Activated naive CD4-positive, alpha-beta T cell treated with anti-CD3 and anti-CD28 coated beads, Interleukin-2, amount 50 U/mL, for 72 hours (primary cell): Measurements from ENCODE around the gene SNRPB. TPM values are rescaled to one million over a fixed set of nuclear protein-coding genes. Genes with fewer than 3 reads are reported as not detected.

Source experiments
- ATAC-seq, 2 donors: fragments of 150-1000 bp; cut with Tn5 transposase; 2 replicates each; pipeline ENCODE4 v1.10.0; 2021; ENCODE audit warnings: mild to moderate bottlenecking in 2 of 2, moderate library complexity in 2 of 2
- DNase-seq, 2 donors: peaks; one replicate each; pipeline ENCODE4 v3.0.0; 2021 to 2022; ENCODE audit warnings: low spot score in 2 of 2
- H3K27ac Mint-ChIP-seq, 2 donors: one replicate each; pipeline ENCODE4 v1.8.0; 2022; ENCODE audit warnings: mild to moderate bottlenecking in 2 of 2, mixed read lengths in 2 of 2
- H3K36me3 Mint-ChIP-seq, 2 donors: one replicate each; pipeline ENCODE4 v1.8.0; 2022; ENCODE audit warnings: mixed read lengths in 2 of 2
- H3K9me3 Mint-ChIP-seq, 2 donors: one replicate each; pipeline ENCODE4 v1.8.0; 2022; ENCODE audit warnings: mixed read lengths in 2 of 2
- total RNA-seq, 2 donors: library from RNA; stranded (reverse); gene quantifications; one replicate each; pipeline ENCODE4 v1.2.3, GENCODE V29; 2022

Gene SNRPB
- total RNA-seq, 2 donors from 2014 or later, result 384 to 461 TPM

- Mint-ChIP-seq H3K36me3 (peaks cover 52 to 53% of the 10 kb centered on the region in 2 donors), H3K9me3 (peaks cover 3% of the 10 kb centered on the region in 2 donors), H3K27ac (peak overlapping the region in 1 of 2 donors; percentile 38)
- DNase-seq (no peak), ATAC-seq (no peak)
Observed at GRCh38 chr20:2483504-2483903, 12.9 kb upstream of the SNRPB start.

GRCh38 chr20:2480381-2480780 is 9.8 kb upstream of the SNRPB start:
- Mint-ChIP-seq H3K36me3 (peaks cover 40 to 48% of the 10 kb centered on the region in 2 donors), H3K27ac (no peak overlapping the region), H3K9me3 (peaks cover 3% of the 10 kb centered on the region in 2 donors)
- DNase-seq (no peak), ATAC-seq (no peak)

DNA sequence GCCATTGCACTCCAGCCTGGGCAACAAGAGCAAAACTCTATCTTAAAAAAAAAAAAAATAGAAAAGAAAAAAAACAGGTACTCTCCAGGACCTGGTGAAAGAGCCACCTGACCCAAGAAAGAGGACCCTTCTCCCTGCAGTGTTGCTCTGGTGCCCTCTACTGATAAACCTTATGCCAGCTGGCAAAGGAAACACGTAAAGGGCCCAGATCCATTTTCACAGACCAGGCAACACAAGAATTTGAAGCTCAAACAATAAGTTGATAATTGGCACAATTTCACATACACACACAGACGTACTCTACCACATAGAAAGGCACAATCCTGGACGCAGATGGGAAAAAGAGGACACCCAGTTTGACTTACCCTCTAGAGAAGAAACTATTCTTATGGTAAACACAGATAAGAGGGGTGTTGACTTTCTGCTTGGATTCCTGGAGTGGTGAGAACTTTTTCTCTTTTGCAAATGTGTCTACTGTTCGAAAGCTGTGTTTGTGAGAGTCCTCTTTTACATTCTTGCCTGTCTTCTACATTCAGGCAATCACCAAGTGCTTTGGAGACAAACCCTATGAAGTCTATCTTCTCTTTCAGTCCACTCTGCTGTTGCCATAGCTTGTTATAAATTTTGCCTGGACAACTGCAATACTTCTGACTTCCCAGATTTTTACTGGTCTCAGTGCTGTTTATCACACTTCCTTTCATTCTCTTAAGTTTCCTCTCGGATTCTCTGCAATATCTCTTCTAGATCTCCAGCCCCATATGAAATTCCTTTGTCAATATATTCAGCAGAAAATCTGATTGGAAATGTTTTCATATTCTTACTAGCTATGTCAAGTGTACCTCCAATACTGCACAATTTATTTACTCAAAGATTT is 6.4 kb upstream of the SNRPB start:
- Mint-ChIP-seq H3K27ac (no peak overlapping the region), H3K36me3 (peaks cover 23 to 33% of the 10 kb centered on the region in 2 donors), H3K9me3 (peaks cover 7 to 9% of the 10 kb centered on the region in 2 donors)
- ATAC-seq (no peak), DNase-seq (no peak)

GRCh38 chr20:2475850-2476741 is 5.5 kb upstream of the SNRPB start:
- ATAC-seq (no peak), DNase-seq (no peak)
- peak overlapping the region in 1 of 2 donors; percentile 12 for H3K27ac Mint-ChIP-seq
- peaks cover 6 to 10% of the 10 kb centered on the region in 2 donors for H3K9me3 Mint-ChIP-seq
- H3K36me3 Mint-ChIP-seq, result peaks cover 16 to 27% of the 10 kb centered on the region in 2 donors

- Mint-ChIP-seq H3K9me3 (peaks cover 5 to 8% of the 10 kb centered on the region in 2 donors), H3K36me3 (peaks cover 27 to 38% of the 10 kb centered on the region in 2 donors), H3K27ac (no peak overlapping the region)
- DNase-seq, result no peak
- no peak for ATAC-seq
Observed at GRCh38 chr20:2473516-2473915, 2.9 kb upstream of the SNRPB start.

- ATAC-seq, result peak; percentile 39 to 63
- peak overlapping the region; percentile 100 for H3K27ac Mint-ChIP-seq
- peaks cover 5 to 8% of the 10 kb centered on the region in 2 donors for H3K9me3 Mint-ChIP-seq
- peaks cover 51 to 69% of the 10 kb centered on the region in 2 donors for H3K36me3 Mint-ChIP-seq
- peak; percentile 56 to 71 for DNase-seq
Observed at GRCh38 chr20:2469991-2470422, 582 bp downstream of the SNRPB start.

GRCh38 chr20:2468581-2469407 is 1.8 kb downstream of the SNRPB start:
- DNase-seq, result no peak
- Mint-ChIP-seq H3K27ac (peak overlapping the region; percentile 100), H3K9me3 (peaks cover 5 to 8% of the 10 kb centered on the region in 2 donors), H3K36me3 (peaks cover 56 to 72% of the 10 kb centered on the region in 2 donors)
- ATAC-seq, result no peak

GRCh38 chr20:2467412-2467811 is 3.2 kb downstream of the SNRPB start:
- ATAC-seq, result no peak
- Mint-ChIP-seq H3K9me3 (peaks cover 4 to 7% of the 10 kb centered on the region in 2 donors), H3K27ac (peak overlapping the region; percentile 91 to 100), H3K36me3 (peaks cover 68 to 84% of the 10 kb centered on the region in 2 donors)
- DNase-seq, result no peak

DNA sequence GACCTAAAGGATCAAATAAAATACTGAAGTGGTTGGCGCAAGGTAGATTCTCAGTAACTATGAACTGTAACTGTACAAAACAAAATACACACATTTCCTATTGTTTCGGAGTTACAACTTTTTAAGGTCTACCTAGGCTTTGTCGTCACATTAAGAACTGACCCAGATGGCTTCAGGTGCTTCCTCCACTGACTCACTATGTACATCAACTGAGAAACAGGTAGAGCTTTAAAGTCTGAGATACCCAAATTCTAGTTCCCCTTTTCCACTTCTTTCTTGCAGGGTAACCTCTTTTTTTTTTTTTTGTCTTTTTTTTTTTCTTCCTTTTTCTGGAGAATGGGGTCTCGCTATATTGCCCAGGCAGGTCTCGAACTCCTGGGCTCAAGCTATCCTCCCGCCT is 5.5 kb downstream of the SNRPB start:
- Mint-ChIP-seq H3K27ac (no peak overlapping the region), H3K9me3 (no peaks in the 10 kb centered on the region), H3K36me3 (peaks cover 67 to 90% of the 10 kb centered on the region in 2 donors)
- no peak for DNase-seq
- ATAC-seq, result no peak

DNA sequence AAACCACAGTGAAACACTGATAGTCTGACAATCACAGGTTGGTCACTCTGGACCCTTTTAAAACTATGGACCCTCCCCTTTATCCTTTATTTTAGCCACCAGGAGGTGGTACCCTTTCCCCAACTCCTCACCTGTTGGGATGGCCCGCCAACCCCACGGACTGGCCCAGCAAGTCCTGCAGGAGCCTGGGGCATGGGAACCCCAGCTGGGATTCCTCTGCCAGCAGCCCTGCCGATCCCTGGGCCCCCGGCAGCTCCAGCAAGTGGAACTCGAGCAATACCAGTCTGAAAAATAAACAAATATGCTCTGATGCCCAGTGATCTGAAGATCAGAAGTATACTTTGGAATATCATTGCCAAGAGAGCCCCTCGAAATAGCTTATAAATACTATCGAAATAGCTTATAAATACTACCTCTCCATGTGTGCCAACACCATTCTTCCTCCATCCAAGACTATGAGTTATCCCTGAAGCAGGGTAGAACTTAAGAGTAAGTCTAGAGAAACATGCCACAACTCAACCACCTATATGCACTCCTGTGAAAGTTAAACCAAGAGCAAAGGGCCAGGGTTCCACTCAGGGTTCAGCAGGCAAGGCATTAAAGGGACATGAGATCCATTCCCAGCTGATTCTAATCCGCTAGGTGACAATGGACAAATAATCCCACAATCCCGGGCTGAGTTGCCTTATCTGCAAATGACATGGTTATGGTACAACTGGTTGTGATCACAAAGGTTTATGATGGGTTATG is 6.8 kb downstream of the SNRPB start:
- H3K36me3 Mint-ChIP-seq, result peaks cover 56 to 84% of the 10 kb centered on the region in 2 donors
- peak overlapping the region in 1 of 2 donors; percentile 79 for H3K27ac Mint-ChIP-seq
- no peaks in the 10 kb centered on the region for H3K9me3 Mint-ChIP-seq
- DNase-seq (no peak), ATAC-seq (no peak)

DNA sequence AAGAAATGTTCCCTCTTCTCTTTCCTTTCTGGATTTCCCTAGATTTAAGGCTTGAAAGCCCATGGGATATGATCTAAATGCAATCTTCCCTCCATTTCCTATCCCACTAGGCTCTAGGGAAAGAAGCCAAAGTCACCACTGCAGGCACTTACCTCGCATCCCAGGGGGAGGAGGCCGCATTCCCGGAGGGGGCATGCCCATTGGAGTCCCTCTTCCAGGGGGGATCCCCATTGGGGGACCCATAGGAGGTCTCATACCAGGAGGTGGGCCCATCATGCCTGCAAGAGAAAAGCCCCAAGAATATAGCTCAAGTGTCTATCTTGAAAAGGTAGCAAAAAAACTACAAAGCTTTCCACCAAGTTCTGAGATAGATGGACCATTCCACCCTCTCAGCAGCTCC is 8.1 kb downstream of the SNRPB start:
- H3K27ac Mint-ChIP-seq, result peak overlapping the region in 1 of 2 donors; percentile 22
- no peaks in the 10 kb centered on the region for H3K9me3 Mint-ChIP-seq
- ATAC-seq, result no peak
- no peak for DNase-seq
- peaks cover 43 to 71% of the 10 kb centered on the region in 2 donors for H3K36me3 Mint-ChIP-seq

DNA sequence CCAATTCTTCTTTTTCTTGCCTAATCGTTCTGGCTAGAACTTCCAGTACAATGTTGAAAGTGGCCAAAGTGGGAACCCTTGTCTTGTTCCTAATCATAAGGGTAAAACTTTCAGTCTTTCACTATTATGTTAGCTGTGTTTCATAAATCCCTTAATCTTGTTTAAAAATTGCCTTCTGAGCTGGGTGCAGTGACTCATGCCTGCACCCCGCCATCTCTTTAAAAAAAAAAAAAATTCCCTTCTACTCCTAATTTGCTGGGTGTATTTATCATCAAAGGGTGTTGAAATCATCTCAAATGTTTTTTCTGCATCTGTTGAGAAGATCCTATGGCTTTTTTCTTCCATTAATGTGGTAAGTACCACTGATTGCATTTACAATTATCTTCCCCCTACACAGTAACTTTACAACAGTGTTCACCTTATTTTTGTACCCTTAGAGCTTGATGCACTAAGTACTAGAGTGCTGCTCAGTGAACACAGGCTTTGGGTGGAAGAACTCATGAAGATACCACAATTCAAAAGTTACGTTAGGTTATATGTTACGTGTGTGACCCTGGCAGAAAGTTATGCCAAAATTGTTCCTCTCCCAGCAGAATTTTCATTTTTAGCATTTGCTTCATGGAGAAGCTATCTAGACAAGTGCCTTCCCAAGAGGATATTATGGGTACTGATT is 9.7 kb downstream of the SNRPB start:
- DNase-seq, result no peak
- peak overlapping the region in 1 of 2 donors; percentile 45 for H3K27ac Mint-ChIP-seq
- peaks cover 34 to 57% of the 10 kb centered on the region in 2 donors for H3K36me3 Mint-ChIP-seq
- H3K9me3 Mint-ChIP-seq, result no peaks in the 10 kb centered on the region
- peak in 1 of 2 donors; percentile 17 for ATAC-seq

DNA sequence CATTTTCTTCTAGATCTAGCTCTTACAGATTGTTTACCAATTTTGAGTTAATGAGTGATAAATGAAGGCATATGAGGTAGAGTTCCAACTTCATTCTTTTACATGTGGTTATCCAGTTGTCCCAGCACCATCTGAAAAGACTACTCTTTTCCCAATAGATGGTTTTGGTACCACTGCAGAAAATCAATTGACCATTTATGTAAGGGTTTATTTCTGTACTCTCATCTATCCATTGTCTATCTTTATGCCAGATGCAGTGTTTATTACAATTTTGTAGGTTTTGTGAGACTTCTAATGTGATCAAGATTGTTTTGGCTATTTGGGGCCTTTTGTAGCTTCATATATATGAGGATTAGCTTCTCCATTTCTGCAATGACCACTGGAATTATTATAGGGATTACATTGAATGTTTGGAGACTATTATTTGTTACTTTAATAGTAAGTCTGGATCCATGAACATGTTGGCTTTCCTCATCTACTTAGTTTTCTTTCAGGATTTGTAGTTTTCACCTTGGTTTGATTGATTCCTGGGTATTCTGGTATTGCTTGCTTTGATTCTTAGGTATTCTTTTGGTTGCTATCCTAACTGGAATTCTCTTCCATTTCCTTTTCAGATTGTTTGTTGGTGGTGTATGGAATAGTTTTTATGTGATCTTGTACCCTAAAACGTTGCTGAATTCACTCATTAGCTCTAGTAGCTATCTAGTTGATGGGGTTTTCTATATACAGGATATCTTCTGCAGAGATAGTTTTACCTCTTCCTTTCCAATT is 10.4 kb downstream of the SNRPB start:
- Mint-ChIP-seq H3K9me3 (no peaks in the 10 kb centered on the region), H3K36me3 (peaks cover 29 to 50% of the 10 kb centered on the region in 2 donors), H3K27ac (peak overlapping the region in 1 of 2 donors; percentile 66)
- ATAC-seq (no peak), DNase-seq (no peak)

DNA sequence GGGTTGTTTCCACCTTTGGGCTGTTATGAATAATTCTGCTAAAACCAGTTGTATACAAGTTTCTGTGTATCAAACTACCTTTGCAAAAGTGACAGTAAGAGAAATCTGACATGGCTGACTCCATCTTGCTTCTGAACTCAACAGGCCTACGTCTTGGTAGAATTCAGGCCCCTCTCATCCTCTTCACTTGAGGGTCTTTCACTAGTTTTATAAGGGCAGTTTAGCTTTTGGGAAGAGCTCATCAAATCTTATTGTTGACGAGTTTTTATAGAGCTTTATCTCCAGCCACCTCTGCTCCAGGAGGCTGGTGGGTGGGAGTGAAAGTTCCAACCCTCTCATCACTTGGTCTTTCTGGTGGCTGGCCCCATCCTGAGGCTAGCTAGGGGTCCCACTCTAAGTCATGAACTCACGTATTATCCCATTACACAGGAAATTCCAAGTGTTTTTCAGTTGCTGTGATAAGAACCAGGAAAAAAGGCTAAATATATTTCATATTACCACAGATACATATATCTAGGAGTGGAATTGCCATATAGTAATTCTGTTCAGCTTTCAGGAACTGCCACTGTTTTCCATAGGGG is 11.6 kb downstream of the SNRPB start:
- ATAC-seq (no peak), DNase-seq (no peak)
- H3K9me3 Mint-ChIP-seq, result no peaks in the 10 kb centered on the region
- peaks cover 26 to 44% of the 10 kb centered on the region in 2 donors for H3K36me3 Mint-ChIP-seq
- H3K27ac Mint-ChIP-seq, result no peak overlapping the region
